Stimulated activated naive B cell treated with anti-CD40 and anti-IgM and Interleukin-4, amounts not matched to agents 10 μg/mL and 1 μg/mL and 100 μg/mL, for 72 hours (primary cell): ENCODE data around the gene TRAPPC6A.

ENCODE experiments used
- ATAC-seq, 2 donors: fragments of 150-1000 bp; cut with Tn5 transposase; replicated peaks; 2 replicates each; pipeline ENCODE4 v1.10.0; 2021; ENCODE audit warnings: moderate library complexity in 1 of 2
- DNase-seq: peaks from one replicate; pipeline ENCODE4 v3.0.0; 2021
- H3K27ac Mint-ChIP-seq: one replicate; pipeline ENCODE4 v1.8.0; 2022; ENCODE audit warnings: mild to moderate bottlenecking, mixed read lengths
- H3K27me3 Mint-ChIP-seq, 2 donors: one replicate each; pipeline ENCODE4 v1.8.0; 2022; ENCODE audit warnings: mixed read lengths in 2 of 2
- H3K36me3 Mint-ChIP-seq, 2 donors: one replicate each; pipeline ENCODE4 v1.8.0; 2022; ENCODE audit warnings: mixed read lengths in 2 of 2, mild to moderate bottlenecking in 1 of 2
- H3K4me1 Mint-ChIP-seq, 2 donors: one replicate each; pipeline ENCODE4 v1.8.0; 2022; ENCODE audit warnings: mixed read lengths in 2 of 2, mild to moderate bottlenecking in 1 of 2
- H3K4me3 Mint-ChIP-seq, 2 donors: one replicate each; pipeline ENCODE4 v1.8.0; 2022; ENCODE audit warnings: mild to moderate bottlenecking in 2 of 2, mixed read lengths in 2 of 2, moderate library complexity in 1 of 2
- H3K9me3 Mint-ChIP-seq, 2 donors: one replicate each; pipeline ENCODE4 v1.8.0; 2022; ENCODE audit warnings: mixed read lengths in 2 of 2, mild to moderate bottlenecking in 1 of 2

The TRAPPC6A gene

GRCh38 chr19:45205810-45206209 lies 27.8 kb upstream of the TRAPPC6A start:
- Mint-ChIP-seq H3K36me3 (peaks cover 8 to 10% of the 10 kb centered on the region in 2 donors), H3K9me3 (peaks cover 5 to 6% of the 10 kb centered on the region in 2 donors), H3K4me3 (no peak overlapping the region), H3K4me1 (peaks cover 1 to 3% of the 10 kb centered on the region in 2 donors), H3K27ac (no peak overlapping the region), H3K27me3 (peaks cover 2 to 11% of the 10 kb centered on the region in 2 donors)
- no peak for ATAC-seq
- no peak for DNase-seq

DNA sequence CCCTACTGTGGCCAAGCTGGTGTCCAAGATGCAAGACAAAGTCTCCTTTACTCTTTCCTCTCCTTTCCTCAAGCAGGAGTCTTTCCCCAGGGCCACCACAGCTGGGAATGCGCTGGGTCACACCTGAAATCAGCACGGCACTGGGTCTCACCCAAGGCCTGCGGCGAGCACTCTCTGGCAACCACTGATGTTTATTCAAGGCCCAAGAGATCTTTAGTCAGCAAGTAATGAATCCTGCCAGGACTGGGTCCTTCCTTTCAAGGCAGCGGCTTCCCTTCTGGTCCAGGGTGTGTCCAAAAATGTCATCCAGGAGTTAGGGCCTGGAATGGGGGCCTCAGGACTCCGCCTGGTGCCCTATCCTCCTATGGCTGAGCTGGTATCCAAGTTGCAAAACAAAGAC lies 24.6 kb upstream of the TRAPPC6A start:
- ATAC-seq, result no peak

GRCh38 chr19:45200568-45200967 lies 22.5 kb upstream of the TRAPPC6A start:
- H3K27me3 Mint-ChIP-seq, result peaks cover 4 to 12% of the 10 kb centered on the region in 2 donors
- DNase-seq (no peak), ATAC-seq (no peak)
- H3K4me1 Mint-ChIP-seq, result peaks cover 1 to 3% of the 10 kb centered on the region in 2 donors
- no peak overlapping the region for H3K27ac Mint-ChIP-seq
- peaks cover 8 to 10% of the 10 kb centered on the region in 2 donors for H3K36me3 Mint-ChIP-seq
- peaks cover 5 to 6% of the 10 kb centered on the region in 2 donors for H3K9me3 Mint-ChIP-seq
- H3K4me3 Mint-ChIP-seq, result no peak overlapping the region

More for the DNA sequence above, 24.6 kb upstream of the TRAPPC6A start:
- Mint-ChIP-seq H3K27me3 (peaks cover 4 to 12% of the 10 kb centered on the region in 2 donors), H3K9me3 (peaks cover 5 to 6% of the 10 kb centered on the region in 2 donors), H3K4me3 (no peak overlapping the region), H3K27ac (no peak overlapping the region), H3K4me1 (peaks cover 1 to 3% of the 10 kb centered on the region in 2 donors), H3K36me3 (peaks cover 8 to 10% of the 10 kb centered on the region in 2 donors)
- DNase-seq, result no peak

DNA sequence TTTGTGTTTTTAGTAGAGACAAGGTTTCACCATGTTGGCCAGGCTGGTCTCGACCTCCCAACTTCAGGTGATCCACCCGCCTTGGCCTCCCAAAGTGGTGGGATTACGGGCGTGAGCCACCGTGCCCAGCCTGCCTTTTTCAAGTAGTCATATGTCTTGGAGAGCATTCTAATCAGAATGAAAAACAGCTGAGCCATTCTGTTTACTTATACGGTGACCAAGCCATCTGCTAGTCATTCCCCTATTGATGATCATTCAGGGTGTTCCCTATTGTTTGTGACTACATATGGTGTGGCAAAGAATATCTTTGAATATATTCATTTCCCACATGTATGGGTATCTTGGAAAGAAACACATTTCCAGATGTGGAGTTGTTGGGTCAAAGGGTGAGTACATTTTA lies 17.7 kb upstream of the TRAPPC6A start:
- no peaks in the 10 kb centered on the region for H3K4me1 Mint-ChIP-seq
- ATAC-seq (no peak), DNase-seq (no peak)
- H3K9me3 Mint-ChIP-seq, result no peaks in the 10 kb centered on the region
- peaks cover 0 to 3% of the 10 kb centered on the region in 2 donors for H3K36me3 Mint-ChIP-seq
- no peak overlapping the region for H3K27ac Mint-ChIP-seq
- no peak overlapping the region for H3K4me3 Mint-ChIP-seq
- H3K27me3 Mint-ChIP-seq, result peaks cover 4 to 6% of the 10 kb centered on the region in 2 donors

- Mint-ChIP-seq H3K4me1 (peaks cover 5 to 10% of the 10 kb centered on the region in 2 donors), H3K27ac (no peak overlapping the region), H3K36me3 (peaks cover 8 to 9% of the 10 kb centered on the region in 2 donors), H3K27me3 (no peaks in the 10 kb centered on the region), H3K9me3 (no peaks in the 10 kb centered on the region), H3K4me3 (no peak overlapping the region)
- ATAC-seq (no peak), DNase-seq (no peak)
Observed at GRCh38 chr19:45191375-45191774, 13.3 kb upstream of the TRAPPC6A start.

DNA sequence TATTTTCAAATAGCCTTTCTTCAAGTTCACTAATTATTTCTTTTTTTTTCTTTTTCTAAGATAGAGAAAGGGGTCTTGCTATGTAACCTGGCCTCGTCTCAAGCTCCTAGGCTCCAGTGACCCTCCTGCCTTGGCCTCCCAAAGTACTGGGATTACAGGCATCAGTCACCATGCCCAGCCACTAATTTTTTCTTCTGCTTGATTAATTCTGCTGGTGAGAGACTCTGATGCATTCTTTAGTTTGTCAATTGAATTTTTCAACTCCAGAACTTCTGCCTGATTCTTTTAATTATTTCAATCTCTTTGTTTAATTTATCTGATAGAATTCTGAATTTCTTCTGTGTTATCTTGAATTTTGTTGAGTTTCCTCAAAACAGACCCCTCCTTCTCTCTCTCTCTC lies 11.9 kb upstream of the TRAPPC6A start:
- Mint-ChIP-seq H3K27me3 (no peaks in the 10 kb centered on the region), H3K4me3 (no peak overlapping the region), H3K9me3 (no peaks in the 10 kb centered on the region), H3K27ac (no peak overlapping the region), H3K4me1 (peaks cover 6 to 15% of the 10 kb centered on the region in 2 donors), H3K36me3 (peaks cover 8 to 9% of the 10 kb centered on the region in 2 donors)
- ATAC-seq (no peak), DNase-seq (no peak)

GRCh38 chr19:45187421-45188100 lies 9.5 kb upstream of the TRAPPC6A start:
- Mint-ChIP-seq H3K4me3 (no peak overlapping the region), H3K27ac (no peak overlapping the region), H3K9me3 (no peaks in the 10 kb centered on the region), H3K27me3 (no peaks in the 10 kb centered on the region), H3K4me1 (peaks cover 17 to 32% of the 10 kb centered on the region in 2 donors), H3K36me3 (peaks cover 10 to 13% of the 10 kb centered on the region in 2 donors)
- ATAC-seq (peak; percentile 87 to 90), DNase-seq (no peak)

DNA sequence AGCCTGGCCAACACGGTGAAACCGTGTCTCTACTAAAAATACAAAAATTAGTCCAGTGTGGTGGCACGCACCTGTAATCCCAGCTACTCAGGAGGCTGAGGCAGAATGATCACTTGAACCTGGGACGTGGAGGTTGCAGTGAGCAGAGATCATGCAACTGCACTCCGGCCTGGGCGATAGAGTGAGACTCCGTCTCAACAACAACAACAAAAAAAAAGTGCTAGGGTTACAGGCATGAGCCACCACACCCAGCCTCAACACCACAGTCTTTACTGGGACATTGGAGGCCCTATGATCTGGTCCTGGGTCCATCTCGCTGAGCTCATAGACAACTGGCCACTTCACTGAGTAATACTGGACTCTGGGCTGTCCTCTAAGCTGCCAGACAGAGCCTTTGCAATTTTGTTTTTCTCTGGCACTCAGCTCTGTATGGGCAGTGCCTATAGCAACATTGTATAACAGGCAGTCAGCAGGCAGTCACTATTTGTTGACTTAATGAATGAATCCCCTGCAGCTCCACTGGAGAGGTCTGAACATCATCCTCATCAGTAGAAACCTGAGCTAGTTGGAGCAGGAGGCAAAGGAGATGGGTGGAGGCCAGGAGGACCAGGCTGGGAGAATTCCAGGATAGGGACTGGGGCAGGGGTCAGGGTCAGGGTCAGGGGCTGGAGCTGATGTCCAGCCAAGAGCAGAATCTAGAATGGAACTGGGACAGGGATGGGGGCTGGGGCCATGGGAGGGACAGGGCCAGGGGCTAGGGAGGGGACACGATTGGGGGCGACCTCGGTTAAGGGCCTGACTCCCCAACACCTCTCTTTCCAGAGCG lies 8.7 kb upstream of the TRAPPC6A start:
- Mint-ChIP-seq H3K4me1 (peaks cover 17 to 38% of the 10 kb centered on the region in 2 donors), H3K36me3 (peaks cover 11 to 15% of the 10 kb centered on the region in 2 donors), H3K9me3 (no peaks in the 10 kb centered on the region), H3K27ac (no peak overlapping the region), H3K27me3 (no peaks in the 10 kb centered on the region), H3K4me3 (no peak overlapping the region)
- DNase-seq, result no peak
- ATAC-seq, result no peak

GRCh38 chr19:45184115-45184514 lies 6.1 kb upstream of the TRAPPC6A start:
- H3K9me3 Mint-ChIP-seq, result no peaks in the 10 kb centered on the region
- no peak overlapping the region for H3K4me3 Mint-ChIP-seq
- DNase-seq (no peak), ATAC-seq (no peak)
- peaks cover 30 to 58% of the 10 kb centered on the region in 2 donors for H3K4me1 Mint-ChIP-seq
- H3K27me3 Mint-ChIP-seq, result no peaks in the 10 kb centered on the region
- H3K36me3 Mint-ChIP-seq, result peaks cover 11 to 16% of the 10 kb centered on the region in 2 donors
- H3K27ac Mint-ChIP-seq, result no peak overlapping the region

DNA sequence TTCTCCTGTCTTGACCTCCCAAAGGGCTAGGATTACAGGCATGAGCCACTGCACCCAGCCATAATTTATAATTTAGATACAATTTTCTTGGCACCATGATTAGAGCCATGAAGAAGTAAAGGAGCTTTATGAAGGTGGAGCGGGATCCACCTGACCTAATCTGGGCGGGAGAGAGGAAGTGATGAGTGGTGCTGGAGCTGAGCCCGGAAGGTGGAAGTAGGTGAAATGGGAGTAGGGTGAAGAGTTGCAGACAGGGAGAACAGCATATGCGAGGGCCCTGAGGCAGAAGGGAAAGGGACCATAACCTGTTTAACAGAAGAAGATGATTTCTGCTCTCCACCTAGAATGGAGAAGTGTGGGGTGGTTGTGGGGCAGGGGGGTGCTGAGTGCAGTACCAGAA lies 4.7 kb upstream of the TRAPPC6A start:
- no peak for ATAC-seq
- Mint-ChIP-seq H3K9me3 (no peaks in the 10 kb centered on the region), H3K27ac (no peak overlapping the region), H3K4me3 (no peak overlapping the region), H3K27me3 (no peaks in the 10 kb centered on the region), H3K36me3 (peaks cover 11 to 16% of the 10 kb centered on the region in 2 donors), H3K4me1 (peaks cover 30 to 58% of the 10 kb centered on the region in 2 donors)
- no peak for DNase-seq

DNA sequence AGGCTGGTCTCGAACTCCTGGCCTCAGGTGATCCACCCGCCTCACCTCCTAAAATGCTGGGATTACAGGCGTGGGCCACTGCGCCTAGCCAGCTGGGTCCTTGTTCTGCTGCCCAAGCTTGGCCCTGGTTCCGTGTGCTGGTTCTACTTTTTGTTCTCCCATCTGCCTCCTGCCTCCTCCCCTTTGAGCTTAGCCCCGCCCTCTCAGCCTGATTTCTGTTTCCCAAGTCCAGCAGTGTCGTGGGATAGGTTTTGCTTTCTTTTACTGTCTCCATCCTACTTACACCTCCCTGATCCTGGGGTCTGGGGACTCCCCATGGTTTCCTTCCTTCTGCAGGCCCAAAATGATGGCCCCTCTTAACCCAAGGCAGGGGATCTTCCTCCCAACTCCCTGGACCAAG lies 2.9 kb upstream of the TRAPPC6A start:
- Mint-ChIP-seq H3K9me3 (no peaks in the 10 kb centered on the region), H3K4me3 (peak overlapping the region; percentile 69 to 86), H3K27me3 (no peaks in the 10 kb centered on the region), H3K36me3 (peaks cover 11 to 16% of the 10 kb centered on the region in 2 donors), H3K4me1 (peaks cover 25 to 54% of the 10 kb centered on the region in 2 donors), H3K27ac (peak overlapping the region; percentile 56)
- ATAC-seq, result no peak
- no peak for DNase-seq

- no peaks in the 10 kb centered on the region for H3K27me3 Mint-ChIP-seq
Observed at GRCh38 chr19:45179892-45180370, 1.9 kb upstream of the TRAPPC6A start.

GRCh38 chr19:45179072-45179891 lies 1.2 kb upstream of the TRAPPC6A start:
- DNase-seq (peak; percentile 33), ATAC-seq (peak in 1 of 2 donors; percentile 10)
- Mint-ChIP-seq H3K4me3 (peak overlapping the region; percentile 86 to 90), H3K27ac (peak overlapping the region; percentile 97), H3K27me3 (no peaks in the 10 kb centered on the region), H3K9me3 (no peaks in the 10 kb centered on the region), H3K36me3 (peaks cover 11 to 20% of the 10 kb centered on the region in 2 donors), H3K4me1 (peaks cover 21 to 48% of the 10 kb centered on the region in 2 donors)

More at GRCh38 chr19:45179892-45180370, 1.9 kb upstream of the TRAPPC6A start:
- no peak for DNase-seq
- no peak for ATAC-seq
- Mint-ChIP-seq H3K36me3 (peaks cover 11 to 20% of the 10 kb centered on the region in 2 donors), H3K27ac (peak overlapping the region; percentile 56), H3K4me3 (peak overlapping the region; percentile 78 to 86), H3K4me1 (peaks cover 23 to 55% of the 10 kb centered on the region in 2 donors), H3K9me3 (no peaks in the 10 kb centered on the region)
